CD14-positive monocyte (primary cell): Measurements from ENCODE around the gene P2RX6. TPM values are rescaled to one million over a fixed set of nuclear protein-coding genes. Genes with fewer than 3 reads are reported as not detected.

Experiments
- DNase-seq, 3 donors: peaks; one replicate each; pipeline ENCODE4 v3.0.0-alpha.2; 2011 to 2022
- H2AFZ ChIP-seq: 2 replicates; pipeline ENCODE4 v1.6.0; 2012; ENCODE audit warnings: mild to moderate bottlenecking, low read depth, low read length, inconsistent platforms; ENCODE audit not compliant: insufficient read depth, poor library complexity, severe bottlenecking
- H3K27ac ChIP-seq, 2 donors: 1 replicate in 1 of 2; 2 replicates in 1 of 2; pipeline ENCODE4 v1.5.1; 2012 to 2013; ENCODE audit warnings: low read length in 2 of 2, control low read depth in 1 of 2, inconsistent platforms in 1 of 2, low read depth in 1 of 2, mild to moderate bottlenecking in 1 of 2
- H3K27me3 ChIP-seq, 2 donors: one replicate each; pipeline versions ENCODE4 v1.6.0 to v1.6.1; 2011 to 2013; ENCODE audit warnings: low read length in 2 of 2; ENCODE audit not compliant: control insufficient read depth in 2 of 2, insufficient read depth in 2 of 2
- H3K36me3 ChIP-seq, 2 donors: replicated peaks in 1 of 2; 1 replicate in 1 of 2; 2 replicates in 1 of 2; pipeline versions ENCODE4 v1.5.1 to v1.6.1; 2012 to 2013; ENCODE audit warnings: low read length in 2 of 2, control low read depth in 1 of 2, inconsistent platforms in 1 of 2, mild to moderate bottlenecking in 1 of 2; ENCODE audit not compliant: insufficient read depth in 2 of 2, control insufficient read depth in 1 of 2
- H3K4me1 ChIP-seq, 2 donors: 1 replicate in 1 of 2; 2 replicates in 1 of 2; pipeline versions ENCODE4 v1.5.1 to v1.6.1; 2012 to 2013; ENCODE audit warnings: low read length in 2 of 2, control low read depth in 1 of 2, inconsistent platforms in 1 of 2, mild to moderate bottlenecking in 1 of 2, moderate library complexity in 1 of 2; ENCODE audit not compliant: insufficient read depth in 2 of 2, control insufficient read depth in 1 of 2
- H3K4me2 ChIP-seq: replicated peaks from 2 replicates; pipeline ENCODE3; 2012; ENCODE audit warnings: low read length, moderate library complexity, mild to moderate bottlenecking; ENCODE audit not compliant: poor library complexity, severe bottlenecking; ENCODE audit errors: extremely low read depth
- H3K4me3 ChIP-seq, 3 experiments: fragments of 200-600 bp in 1 of 3; sonication (generic) in 1 of 3; replicated peaks in 1 of 3; 1 replicate in 2 of 3; 2 replicates in 1 of 3; pipeline ENCODE4 v1.5.1; 2011 to 2013; ENCODE audit warnings: low read length in 3 of 3, mild to moderate bottlenecking in 3 of 3, control low read depth in 2 of 3, low read depth in 2 of 3, inconsistent platforms in 1 of 3, moderate library complexity in 1 of 3
- H3K79me2 ChIP-seq: 2 replicates; pipeline ENCODE4 v1.6.0; 2012; ENCODE audit warnings: mild to moderate bottlenecking, control low read depth, inconsistent platforms, low read length, moderate library complexity; ENCODE audit not compliant: insufficient read depth
- H3K9ac ChIP-seq: 2 replicates; pipeline ENCODE4 v1.6.0; 2017; ENCODE audit warnings: low read length, mild to moderate bottlenecking; ENCODE audit not compliant: insufficient read depth, poor library complexity, severe bottlenecking
- H3K9me3 ChIP-seq, 2 donors: replicated peaks in 1 of 2; 1 replicate in 1 of 2; 2 replicates in 1 of 2; pipeline versions ENCODE4 v1.5.1 to v1.6.1; 2012 to 2013; ENCODE audit warnings: low read length in 2 of 2, control low read depth in 1 of 2; ENCODE audit not compliant: control insufficient read depth in 1 of 2, insufficient read depth in 1 of 2
- H4K20me1 ChIP-seq: 2 replicates; pipeline ENCODE4 v1.6.0; 2012; ENCODE audit warnings: mild to moderate bottlenecking, low read length, control low read depth, moderate library complexity; ENCODE audit not compliant: insufficient read depth
- H3K27ac Mint-ChIP-seq, 7 donors: one replicate each; pipeline ENCODE4 v1.8.0; 2020; ENCODE audit warnings: mild to moderate bottlenecking in 7 of 7, mixed read lengths in 7 of 7, moderate library complexity in 6 of 7, inconsistent platforms in 2 of 7
- H3K27me3 Mint-ChIP-seq, 3 donors: one replicate each; pipeline ENCODE4 v1.8.0; 2021 to 2022; ENCODE audit warnings: low read depth in 3 of 3, mild to moderate bottlenecking in 3 of 3, mixed read lengths in 3 of 3, moderate library complexity in 3 of 3, inconsistent platforms in 1 of 3
- H3K36me3 Mint-ChIP-seq, 2 donors: one replicate each; pipeline ENCODE4 v1.8.0; 2020; ENCODE audit warnings: mixed read lengths in 2 of 2, inconsistent platforms in 1 of 2, mild to moderate bottlenecking in 1 of 2
- H3K4me1 Mint-ChIP-seq: one replicate; pipeline ENCODE4 v1.8.0; 2020; ENCODE audit warnings: mild to moderate bottlenecking, mixed read lengths
- H3K4me3 Mint-ChIP-seq, 2 donors: one replicate each; pipeline ENCODE4 v1.8.0; 2020; ENCODE audit warnings: mild to moderate bottlenecking in 2 of 2, mixed read lengths in 2 of 2, moderate library complexity in 1 of 2
- H3K9me3 Mint-ChIP-seq, 7 donors: one replicate each; pipeline ENCODE4 v1.8.0; 2020 to 2022; ENCODE audit warnings: mixed read lengths in 7 of 7, mild to moderate bottlenecking in 6 of 7, moderate library complexity in 6 of 7, inconsistent platforms in 2 of 7
- CTCF ChIP-seq: fragments of 200-600 bp; IDR thresholded peaks from one replicate; pipeline ENCODE4 v1.8.0; 2022; ENCODE audit warnings: antibody characterized with exemption, mild to moderate bottlenecking
- WGBS: methylation state at CpG from one replicate; pipeline ENCODE4 v1.1.5; 2013; ENCODE audit warnings: missing lambda C conversion rate; ENCODE audit not compliant: insufficient coverage; 5-methylcytosine and 5-hydroxymethylcytosine counted together
- intact Hi-C, 2 donors: fragments of 100-400 bp; cut with micrococcal nuclease; formaldehyde crosslinking; loops; one replicate each; pipeline versions ENCODE4 v1.15.0 to v1.15.1; 2023
- polyA plus RNA-seq, 3 donors: library from polyadenylated mRNA; depleted of rRNA in 1 of 3; unstranded in 2 of 3; stranded (reverse) in 1 of 3; fragments of 300-500 nt in 2 of 3; fragments of >200 nt in 1 of 3; fragmentation: Illumina TruSeq in 2 of 3; gene quantifications; 1 replicate in 2 of 3; 2 replicates in 1 of 3; pipeline ENCODE4 v1.2.3, GENCODE V29; 2012 to 2021

P2RX6 gene
- polyA plus RNA-seq, 3 donors = not detected

- Histone ChIP-seq H2AFZ (no peak overlapping the region), H3K4me3 (no peak overlapping the region), H3K4me2 (no peak overlapping the region), H3K27ac (no peak overlapping the region), H3K36me3 (peaks cover 70 to 95% of the 10 kb centered on the region in 2 donors), H3K4me1 (no peaks in the 10 kb centered on the region), H3K9me3 (no peaks in the 10 kb centered on the region), H3K27me3 (no peaks in the 10 kb centered on the region), H3K9ac (no peak overlapping the region), H3K79me2 (no peaks in the 10 kb centered on the region), H4K20me1 (no peaks in the 10 kb centered on the region)
- H3K27ac Mint-ChIP-seq = peak overlapping the region in 3 of 7 donors; percentile 7 to 42 (median 13)
- DNase-seq = no peak
- H3K4me3 Mint-ChIP-seq = no peak overlapping the region
- TF ChIP-seq CTCF = no peak
- H3K36me3 Mint-ChIP-seq = peaks cover 57 to 83% of the 10 kb centered on the region in 2 donors
- H3K4me1 Mint-ChIP-seq = no peaks in the 10 kb centered on the region
- WGBS = 89% methylated on average over 19 of the region's 21 CpGs
- intact Hi-C loops = no loop called here
- H3K9me3 Mint-ChIP-seq = no peaks in the 10 kb centered on the region
- peaks cover 0 to 5% (median 3%) of the 10 kb centered on the region in 3 donors for H3K27me3 Mint-ChIP-seq
Observed at GRCh38 chr22:20990184-20991180, 24.5 kb upstream of the P2RX6 start.

GRCh38 chr22:20991252-20992055, 23.5 kb upstream of the P2RX6 start:
- DNase-seq = no peak
- H2AFZ ChIP-seq = no peak overlapping the region
- H3K36me3 Mint-ChIP-seq = peaks cover 56 to 83% of the 10 kb centered on the region in 2 donors
- H3K79me2 ChIP-seq = no peaks in the 10 kb centered on the region
- intact Hi-C loops = no loop called here
- H3K36me3 ChIP-seq = peaks cover 68 to 95% of the 10 kb centered on the region in 2 donors
- H3K9me3 ChIP-seq = no peaks in the 10 kb centered on the region
- no peaks in the 10 kb centered on the region for H3K9me3 Mint-ChIP-seq
- H3K9ac ChIP-seq = no peak overlapping the region
- no peaks in the 10 kb centered on the region for H4K20me1 ChIP-seq
- no peak overlapping the region for H3K27ac ChIP-seq
- no peak for TF ChIP-seq CTCF
- peaks cover 0 to 5% (median 3%) of the 10 kb centered on the region in 3 donors for H3K27me3 Mint-ChIP-seq
- no peaks in the 10 kb centered on the region for H3K27me3 ChIP-seq
- H3K4me1 ChIP-seq = no peaks in the 10 kb centered on the region
- H3K4me2 ChIP-seq = no peak overlapping the region
- H3K27ac Mint-ChIP-seq = peak overlapping the region in 2 of 7 donors; percentile 18 to 42
- H3K4me3 Mint-ChIP-seq = no peak overlapping the region
- no peak overlapping the region for H3K4me3 ChIP-seq
- H3K4me1 Mint-ChIP-seq = no peaks in the 10 kb centered on the region
- WGBS = 94% methylated on average over 23 of the region's 24 CpGs
